Body of pancreas (tissue), 4 donors: Measurements from ENCODE around the gene CALML3. TPM values are rescaled to one million over a fixed set of nuclear protein-coding genes. Genes with fewer than 3 reads are reported as not detected.

Experiments
- ATAC-seq: fragments of 150-250 bp; one replicate; pipeline ENCODE4 v1.9.1; 2016
- DNase-seq, 4 donors: peaks; one replicate each; pipeline ENCODE4 v3.0.0-alpha.2; 2019
- H3K27ac ChIP-seq, 4 donors: fragments of 200-600 bp; sonication (generic); 1 replicate in 3 of 4; 2 replicates in 1 of 4; pipeline versions ENCODE4 v1.5.1 to v1.6.1; 2016 to 2019; ENCODE audit warnings: mild to moderate bottlenecking in 1 of 4, mixed read lengths in 1 of 4, moderate library complexity in 1 of 4
- H3K27me3 ChIP-seq, 2 donors: fragments of 200-600 bp; sonication (generic); one replicate each; pipeline ENCODE4 v1.6.0; 2016; ENCODE audit warnings: mild to moderate bottlenecking in 1 of 2
- H3K36me3 ChIP-seq, 2 donors: fragments of 200-600 bp; sonication (generic); replicated peaks in 1 of 2; 2 replicates each; pipeline ENCODE4 v1.5.1; 2016; ENCODE audit warnings: low read depth in 2 of 2; ENCODE audit not compliant: insufficient read depth in 1 of 2
- H3K4me1 ChIP-seq: fragments of 200-600 bp; sonication (generic); one replicate; pipeline ENCODE4 v1.6.0; 2016
- H3K4me3 ChIP-seq, 2 donors: fragments of 200-600 bp; sonication (generic); 1 replicate in 1 of 2; 2 replicates in 1 of 2; pipeline ENCODE4 v1.5.1; 2016 to 2019
- H3K9me3 ChIP-seq, 3 donors: fragments of 200-600 bp; sonication (generic); 1 replicate in 2 of 3; 2 replicates in 1 of 3; pipeline ENCODE4 v1.5.1; 2016
- CTCF ChIP-seq, 7 experiments: fragments of 450-650 bp in 4 of 7; fragments of 200-600 bp in 3 of 7; sonication (generic) in 3 of 7; IDR thresholded peaks; one replicate each; pipeline ENCODE4 v1.5.1; 2016 to 2019; ENCODE audit warnings: antibody characterized with exemption in 7 of 7
- POLR2A ChIP-seq, 3 donors: fragments of 450-650 bp; IDR thresholded peaks; one replicate each; pipeline ENCODE4 v1.6.1; 2016; ENCODE audit warnings: antibody characterized with exemption in 3 of 3, mild to moderate bottlenecking in 2 of 3
- WGBS, 2 donors: methylation state at CpG; one replicate each; pipeline ENCODE4 v1.1.5; 2017; 5-methylcytosine and 5-hydroxymethylcytosine counted together
- intact Hi-C: fragments of 100-400 bp; cut with DNase I; formaldehyde crosslinking; loops from one replicate; pipeline ENCODE4 v1.15.1; 2023
- total RNA-seq, 2 donors: library from RNA; depleted of rRNA; stranded (reverse); fragments of >200 nt; gene quantifications; one replicate each; pipeline ENCODE4 v1.1.0, GENCODE V29; 2016

Gene CALML3
- total RNA-seq, 2 donors from 2014 or later: not detected

- Histone ChIP-seq H3K27ac (no peak overlapping the region), H3K4me1 (no peaks in the 10 kb centered on the region), H3K9me3 (no peaks in the 10 kb centered on the region), H3K4me3 (no peak overlapping the region), H3K27me3 (no peaks in the 10 kb centered on the region), H3K36me3 (no peaks in the 10 kb centered on the region)
- no peak for DNase-seq
- 88 to 93% methylated on average over 10 of the region's 10 CpGs for WGBS, 2 donors
- no peak for TF ChIP-seq CTCF (IDR thresholded peaks at IDR 0.05)
- no peak for TF ChIP-seq POLR2A (IDR thresholded peaks at IDR 0.05)
- no peak for ATAC-seq
- intact Hi-C loops: no loop called here
Observed at GRCh38 chr10:5560142-5560816, 35.5 kb downstream of the CALML3 start.

- Histone ChIP-seq H3K27me3 (no peaks in the 10 kb centered on the region), H3K27ac (no peak overlapping the region), H3K9me3 (no peaks in the 10 kb centered on the region), H3K4me1 (no peaks in the 10 kb centered on the region), H3K36me3 (no peaks in the 10 kb centered on the region), H3K4me3 (no peak overlapping the region)
- WGBS, 2 donors: 90 to 92% methylated on average over 22 to 27 of the region's 28 CpGs
- intact Hi-C loops: no loop called here
- DNase-seq (peak in 1 of 4 donors; percentile 4), ATAC-seq (no peak)
- no peak for TF ChIP-seq POLR2A (IDR thresholded peaks at IDR 0.05)
- no peak for TF ChIP-seq CTCF (IDR thresholded peaks at IDR 0.05)
Observed at GRCh38 chr10:5560817-5561703, 36.3 kb downstream of the CALML3 start.

- intact Hi-C loops: no loop called here
- 86 to 90% methylated on average over 11 to 13 of the region's 13 CpGs for WGBS, 2 donors
- peak in 2 of 4 donors; percentile 2 to 5 for DNase-seq
Observed at GRCh38 chr10:5561704-5562645, 37.2 kb downstream of the CALML3 start.

More at GRCh38 chr10:5561704-5562645, 37.2 kb downstream of the CALML3 start:
- Histone ChIP-seq H3K4me3 (no peak overlapping the region), H3K36me3 (no peaks in the 10 kb centered on the region), H3K27me3 (no peaks in the 10 kb centered on the region), H3K4me1 (no peaks in the 10 kb centered on the region), H3K9me3 (no peaks in the 10 kb centered on the region), H3K27ac (no peak overlapping the region)
- no peak for ATAC-seq
- TF ChIP-seq POLR2A (IDR thresholded peaks at IDR 0.05): no peak
- no peak for TF ChIP-seq CTCF (IDR thresholded peaks at IDR 0.05)
